GM23338 (cell line): ENCODE data around the gene ZNF235. TPM values are rescaled to one million over a fixed set of nuclear protein-coding genes. Genes with fewer than 3 reads are reported as not detected.

Experiments
- ATAC-seq: fragments of 200-7000 bp; cut with Tn5 transposase; 3 replicates; pipeline ENCODE4 v1.9.1; 2020
- DNase-seq: peaks from one replicate; pipeline ENCODE4 v3.0.0-alpha.2; 2015; ENCODE audit warnings: low spot score
- H2AFZ ChIP-seq: fragments of 200-600 bp; sonication (generic); 2 replicates; pipeline ENCODE4 v1.8.0; 2016; ENCODE audit warnings: antibody characterized with exemption, mild to moderate bottlenecking, moderate library complexity
- H3F3A ChIP-seq: fragments of 200-600 bp; sonication (generic); replicated peaks from 2 replicates; pipeline ENCODE4 v1.8.0; 2017; ENCODE audit warnings: antibody characterized with exemption, mixed run types, low read depth
- H3K27ac ChIP-seq: fragments of 200-600 bp; sonication (generic); 2 replicates; pipeline ENCODE4 v1.6.1; 2016; ENCODE audit warnings: low read depth
- H3K27me3 ChIP-seq: fragments of 200-600 bp; sonication (generic); 2 replicates; pipeline ENCODE4 v1.8.0; 2016; ENCODE audit warnings: mild to moderate bottlenecking, mixed run types, moderate library complexity; ENCODE audit not compliant: insufficient read depth
- H3K36me3 ChIP-seq: fragments of 200-600 bp; sonication (generic); 2 replicates; pipeline ENCODE4 v1.8.0; 2016; ENCODE audit warnings: mild to moderate bottlenecking; ENCODE audit not compliant: insufficient read depth
- H3K4me1 ChIP-seq: fragments of 200-600 bp; sonication (generic); 2 replicates; pipeline ENCODE4 v1.8.0; 2016; ENCODE audit warnings: mild to moderate bottlenecking, moderate library complexity; ENCODE audit not compliant: insufficient read depth
- H3K4me2 ChIP-seq: fragments of 200-600 bp; sonication (generic); 2 replicates; pipeline ENCODE4 v1.7.1; 2017; ENCODE audit warnings: mixed run types
- H3K4me3 ChIP-seq: fragments of 200-600 bp; sonication (generic); 2 replicates; pipeline ENCODE4 v1.6.1; 2016; ENCODE audit warnings: mixed run types
- H3K79me2 ChIP-seq: fragments of 200-600 bp; sonication (generic); replicated peaks from 2 replicates; pipeline ENCODE4 v1.8.0; 2017; ENCODE audit warnings: mild to moderate bottlenecking; ENCODE audit not compliant: insufficient read depth
- H3K9me2 ChIP-seq: fragments of 200-600 bp; sonication (generic); 2 replicates; pipeline ENCODE4 v1.8.0; 2017; ENCODE audit not compliant: insufficient read depth
- H4K20me1 ChIP-seq: fragments of 200-600 bp; sonication (generic); replicated peaks from 2 replicates; pipeline ENCODE4 v1.8.0; 2017; ENCODE audit warnings: mild to moderate bottlenecking; ENCODE audit not compliant: insufficient read depth
- H3K27ac Mint-ChIP-seq: 2 replicates; pipeline ENCODE4 v1.8.0; 2020; ENCODE audit warnings: inconsistent platforms, mild to moderate bottlenecking, moderate library complexity, mixed read lengths
- H3K27me3 Mint-ChIP-seq: 3 replicates; pipeline ENCODE4 v1.8.0; 2022; ENCODE audit warnings: low read depth, mild to moderate bottlenecking, moderate library complexity, mixed read lengths, inconsistent platforms; ENCODE audit not compliant: insufficient read depth, poor library complexity
- H3K36me3 Mint-ChIP-seq: 3 replicates; pipeline ENCODE4 v1.8.0; 2021; ENCODE audit warnings: low read depth, mild to moderate bottlenecking, inconsistent platforms, moderate library complexity, mixed read lengths
- H3K4me1 Mint-ChIP-seq: 3 replicates; pipeline ENCODE4 v1.8.0; 2020; ENCODE audit warnings: mild to moderate bottlenecking, inconsistent platforms, mixed read lengths
- H3K4me3 Mint-ChIP-seq: 3 replicates; pipeline ENCODE4 v1.8.0; 2021; ENCODE audit warnings: moderate library complexity, mild to moderate bottlenecking, inconsistent platforms, mixed read lengths
- H3K9me3 Mint-ChIP-seq: 3 replicates; pipeline ENCODE4 v1.8.0; 2020; ENCODE audit warnings: moderate library complexity, mild to moderate bottlenecking, inconsistent platforms, mixed read lengths
- CREB1 ChIP-seq: fragments of 250-450 bp; sonication (Bioruptor Pico); IDR thresholded peaks from 2 replicates; pipeline ENCODE4 v1.5.0; 2020; ENCODE audit warnings: low read depth, mild to moderate bottlenecking, moderate library complexity
- EZH2phosphoT487 ChIP-seq: fragments of 200-600 bp; sonication (generic); IDR thresholded peaks from one replicate; pipeline ENCODE4 v1.8.1; 2018; ENCODE audit warnings: antibody characterized with exemption; ENCODE audit not compliant: unreplicated experiment
- NANOG ChIP-seq: IDR thresholded peaks from 2 replicates; pipeline ENCODE4 v1.6.1; 2016; ENCODE audit warnings: antibody characterized with exemption, borderline replicate concordance
- POLR2AphosphoS5 ChIP-seq: IDR thresholded peaks from 2 replicates; pipeline ENCODE4 v1.6.1; 2016; ENCODE audit warnings: antibody characterized with exemption, low read depth
- STAT1 ChIP-seq: IDR thresholded peaks from one replicate; pipeline ENCODE4 v1.6.1; 2016; ENCODE audit warnings: antibody characterized with exemption; ENCODE audit not compliant: unreplicated experiment
- ZNF114 ChIP-seq: fragments of 250-450 bp; sonication (Bioruptor Pico); IDR thresholded peaks from 2 replicates; pipeline ENCODE4 v1.5.0; 2020; ENCODE audit warnings: mild to moderate bottlenecking, moderate library complexity
- ZNF331 ChIP-seq: fragments of 250-450 bp; sonication (Bioruptor Pico); IDR thresholded peaks from 2 replicates; pipeline ENCODE4 v1.5.0; 2020; ENCODE audit warnings: low read depth, mild to moderate bottlenecking, moderate library complexity
- polyA plus RNA-seq: library from polyadenylated mRNA; unstranded; fragments of >200 nt; fragmentation: Nextera tagmentation; extraction: Ambion mirVana; gene quantifications from 2 replicates; pipeline ENCODE4 v1.2.1, GENCODE V29; 2016
- total RNA-seq: library from RNA; depleted of rRNA; stranded (reverse); fragments of >200 nt; shearing (Covaris generic); gene quantifications from 2 replicates; pipeline ENCODE4 v1.2.3, GENCODE V29; 2014
- TF ChIP-seq, protein P1 (sequence below): fragments of 250-450 bp; sonication (Bioruptor Pico); IDR thresholded peaks from 2 replicates; pipeline ENCODE4 v1.5.0; 2020; ENCODE audit warnings: mild to moderate bottlenecking, moderate library complexity
- TF ChIP-seq, protein P2 (sequence below): IDR thresholded peaks from one replicate; pipeline ENCODE4 v1.6.1; 2018; ENCODE audit warnings: antibody characterized with exemption; ENCODE audit not compliant: unreplicated experiment

The ZNF235 gene
- total and polyA plus RNA-seq, 2 experiments from 2014 or later, result 5.0 to 5.1 TPM

DNA sequence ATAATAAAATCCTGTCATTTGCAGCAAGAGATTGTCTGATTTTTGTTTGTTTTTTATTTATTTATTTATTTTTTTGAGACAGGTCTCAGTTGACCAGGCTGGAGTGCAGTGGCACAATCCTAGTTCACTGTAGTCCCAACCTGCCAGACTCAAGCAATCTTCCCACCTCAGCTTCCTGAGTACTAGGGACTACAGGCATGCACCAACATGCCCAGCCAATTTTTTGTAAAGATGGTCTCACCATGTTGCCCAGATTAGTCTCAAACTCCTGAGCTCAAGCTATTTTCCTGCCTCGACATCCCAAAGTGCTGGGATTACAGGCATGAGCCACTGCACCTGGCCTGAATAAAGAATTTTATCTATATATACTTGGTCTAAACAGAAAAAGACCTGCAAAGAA is 27.5 kb downstream of the ZNF235 start:
- Mint-ChIP-seq H3K4me3 (no peak overlapping the region), H3K36me3 (peaks cover 52% of the 10 kb centered on the region), H3K4me1 (no peaks in the 10 kb centered on the region), H3K27me3 (peaks cover 2% of the 10 kb centered on the region), H3K9me3 (peaks cover 52% of the 10 kb centered on the region), H3K27ac (no peak overlapping the region)
- no peak overlapping the region for H2AFZ ChIP-seq
- no peaks in the 10 kb centered on the region; the same call in 1 of the 2 replicates for H3K9me2 ChIP-seq
- H3F3A ChIP-seq, result no peaks in the 10 kb centered on the region
- H3K79me2 ChIP-seq, result no peaks in the 10 kb centered on the region
- H3K4me2 ChIP-seq, result no peak overlapping the region
- no peak for DNase-seq
- H3K27ac ChIP-seq, result no peak overlapping the region
- ATAC-seq, result no peak
- no peaks in the 10 kb centered on the region for H3K27me3 ChIP-seq
- TF ChIP-seq CREB1 (CRISPR knock-in tag) (no peak), POLR2AphosphoS5 (no peak), NANOG (no peak), EZH2phosphoT487 (no peak), STAT1 (no peak), ZNF331 (CRISPR knock-in tag) (no peak), ZNF114 (no peak)
- TF ChIP-seq, protein P1, sequence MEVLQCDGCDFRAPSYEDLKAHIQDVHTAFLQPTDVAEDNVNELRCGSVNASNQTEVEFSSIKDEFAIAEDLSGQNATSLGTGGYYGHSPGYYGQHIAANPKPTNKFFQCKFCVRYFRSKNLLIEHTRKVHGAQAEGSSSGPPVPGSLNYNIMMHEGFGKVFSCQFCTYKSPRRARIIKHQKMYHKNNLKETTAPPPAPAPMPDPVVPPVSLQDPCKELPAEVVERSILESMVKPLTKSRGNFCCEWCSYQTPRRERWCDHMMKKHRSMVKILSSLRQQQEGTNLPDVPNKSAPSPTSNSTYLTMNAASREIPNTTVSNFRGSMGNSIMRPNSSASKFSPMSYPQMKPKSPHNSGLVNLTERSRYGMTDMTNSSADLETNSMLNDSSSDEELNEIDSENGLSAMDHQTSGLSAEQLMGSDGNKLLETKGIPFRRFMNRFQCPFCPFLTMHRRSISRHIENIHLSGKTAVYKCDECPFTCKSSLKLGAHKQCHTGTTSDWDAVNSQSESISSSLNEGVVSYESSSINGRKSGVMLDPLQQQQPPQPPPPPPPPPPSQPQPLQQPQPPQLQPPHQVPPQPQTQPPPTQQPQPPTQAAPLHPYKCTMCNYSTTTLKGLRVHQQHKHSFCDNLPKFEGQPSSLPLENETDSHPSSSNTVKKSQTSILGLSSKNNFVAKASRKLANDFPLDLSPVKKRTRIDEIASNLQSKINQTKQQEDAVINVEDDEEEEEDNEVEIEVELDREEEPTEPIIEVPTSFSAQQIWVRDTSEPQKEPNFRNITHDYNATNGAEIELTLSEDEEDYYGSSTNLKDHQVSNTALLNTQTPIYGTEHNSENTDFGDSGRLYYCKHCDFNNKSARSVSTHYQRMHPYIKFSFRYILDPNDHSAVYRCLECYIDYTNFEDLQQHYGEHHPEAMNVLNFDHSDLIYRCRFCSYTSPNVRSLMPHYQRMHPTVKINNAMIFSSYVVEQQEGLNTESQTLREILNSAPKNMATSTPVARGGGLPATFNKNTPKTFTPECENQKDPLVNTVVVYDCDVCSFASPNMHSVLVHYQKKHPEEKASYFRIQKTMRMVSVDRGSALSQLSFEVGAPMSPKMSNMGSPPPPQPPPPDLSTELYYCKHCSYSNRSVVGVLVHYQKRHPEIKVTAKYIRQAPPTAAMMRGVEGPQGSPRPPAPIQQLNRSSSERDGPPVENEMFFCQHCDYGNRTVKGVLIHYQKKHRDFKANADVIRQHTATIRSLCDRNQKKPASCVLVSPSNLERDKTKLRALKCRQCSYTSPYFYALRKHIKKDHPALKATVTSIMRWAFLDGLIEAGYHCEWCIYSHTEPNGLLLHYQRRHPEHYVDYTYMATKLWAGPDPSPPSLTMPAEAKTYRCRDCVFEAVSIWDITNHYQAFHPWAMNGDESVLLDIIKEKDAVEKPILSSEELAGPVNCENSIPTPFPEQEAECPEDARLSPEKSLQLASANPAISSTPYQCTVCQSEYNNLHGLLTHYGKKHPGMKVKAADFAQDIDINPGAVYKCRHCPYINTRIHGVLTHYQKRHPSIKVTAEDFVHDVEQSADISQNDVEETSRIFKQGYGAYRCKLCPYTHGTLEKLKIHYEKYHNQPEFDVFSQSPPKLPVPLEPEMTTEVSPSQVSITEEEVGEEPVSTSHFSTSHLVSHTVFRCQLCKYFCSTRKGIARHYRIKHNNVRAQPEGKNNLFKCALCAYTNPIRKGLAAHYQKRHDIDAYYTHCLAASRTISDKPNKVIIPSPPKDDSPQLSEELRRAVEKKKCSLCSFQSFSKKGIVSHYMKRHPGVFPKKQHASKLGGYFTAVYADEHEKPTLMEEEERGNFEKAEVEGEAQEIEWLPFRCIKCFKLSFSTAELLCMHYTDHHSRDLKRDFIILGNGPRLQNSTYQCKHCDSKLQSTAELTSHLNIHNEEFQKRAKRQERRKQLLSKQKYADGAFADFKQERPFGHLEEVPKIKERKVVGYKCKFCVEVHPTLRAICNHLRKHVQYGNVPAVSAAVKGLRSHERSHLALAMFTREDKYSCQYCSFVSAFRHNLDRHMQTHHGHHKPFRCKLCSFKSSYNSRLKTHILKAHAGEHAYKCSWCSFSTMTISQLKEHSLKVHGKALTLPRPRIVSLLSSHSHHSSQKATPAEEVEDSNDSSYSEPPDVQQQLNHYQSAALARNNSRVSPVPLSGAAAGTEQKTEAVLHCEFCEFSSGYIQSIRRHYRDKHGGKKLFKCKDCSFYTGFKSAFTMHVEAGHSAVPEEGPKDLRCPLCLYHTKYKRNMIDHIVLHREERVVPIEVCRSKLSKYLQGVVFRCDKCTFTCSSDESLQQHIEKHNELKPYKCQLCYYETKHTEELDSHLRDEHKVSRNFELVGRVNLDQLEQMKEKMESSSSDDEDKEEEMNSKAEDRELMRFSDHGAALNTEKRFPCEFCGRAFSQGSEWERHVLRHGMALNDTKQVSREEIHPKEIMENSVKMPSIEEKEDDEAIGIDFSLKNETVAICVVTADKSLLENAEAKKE (CRISPR knock-in tag), result no peak
- TF ChIP-seq, protein P2, sequence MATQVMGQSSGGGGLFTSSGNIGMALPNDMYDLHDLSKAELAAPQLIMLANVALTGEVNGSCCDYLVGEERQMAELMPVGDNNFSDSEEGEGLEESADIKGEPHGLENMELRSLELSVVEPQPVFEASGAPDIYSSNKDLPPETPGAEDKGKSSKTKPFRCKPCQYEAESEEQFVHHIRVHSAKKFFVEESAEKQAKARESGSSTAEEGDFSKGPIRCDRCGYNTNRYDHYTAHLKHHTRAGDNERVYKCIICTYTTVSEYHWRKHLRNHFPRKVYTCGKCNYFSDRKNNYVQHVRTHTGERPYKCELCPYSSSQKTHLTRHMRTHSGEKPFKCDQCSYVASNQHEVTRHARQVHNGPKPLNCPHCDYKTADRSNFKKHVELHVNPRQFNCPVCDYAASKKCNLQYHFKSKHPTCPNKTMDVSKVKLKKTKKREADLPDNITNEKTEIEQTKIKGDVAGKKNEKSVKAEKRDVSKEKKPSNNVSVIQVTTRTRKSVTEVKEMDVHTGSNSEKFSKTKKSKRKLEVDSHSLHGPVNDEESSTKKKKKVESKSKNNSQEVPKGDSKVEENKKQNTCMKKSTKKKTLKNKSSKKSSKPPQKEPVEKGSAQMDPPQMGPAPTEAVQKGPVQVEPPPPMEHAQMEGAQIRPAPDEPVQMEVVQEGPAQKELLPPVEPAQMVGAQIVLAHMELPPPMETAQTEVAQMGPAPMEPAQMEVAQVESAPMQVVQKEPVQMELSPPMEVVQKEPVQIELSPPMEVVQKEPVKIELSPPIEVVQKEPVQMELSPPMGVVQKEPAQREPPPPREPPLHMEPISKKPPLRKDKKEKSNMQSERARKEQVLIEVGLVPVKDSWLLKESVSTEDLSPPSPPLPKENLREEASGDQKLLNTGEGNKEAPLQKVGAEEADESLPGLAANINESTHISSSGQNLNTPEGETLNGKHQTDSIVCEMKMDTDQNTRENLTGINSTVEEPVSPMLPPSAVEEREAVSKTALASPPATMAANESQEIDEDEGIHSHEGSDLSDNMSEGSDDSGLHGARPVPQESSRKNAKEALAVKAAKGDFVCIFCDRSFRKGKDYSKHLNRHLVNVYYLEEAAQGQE, result no peak
- no peaks in the 10 kb centered on the region for H3K4me1 ChIP-seq
- H3K4me3 ChIP-seq, result no peak overlapping the region
- H4K20me1 ChIP-seq, result no peaks in the 10 kb centered on the region
- peaks cover 4% of the 10 kb centered on the region for H3K36me3 ChIP-seq
